K562 (cell line): ENCODE measurements around the gene KRTAP12-2. TPM values are rescaled to one million over a fixed set of nuclear protein-coding genes. Genes with fewer than 3 reads are reported as not detected.

Source experiments
- CHD7 ChIP-seq: fragments of 200-600 bp; sonication (generic); IDR thresholded peaks from one replicate; pipeline ENCODE4 v1.6.1; 2012; ENCODE audit warnings: mild to moderate bottlenecking, low read depth, low read length, inconsistent platforms
- HSF4 ChIP-seq: fragments of 250-450 bp; sonication (Bioruptor Pico); IDR thresholded peaks from 2 replicates; pipeline ENCODE4 v2.1.2; 2022; ENCODE audit warnings: mild to moderate bottlenecking, moderate library complexity, borderline replicate concordance
- NBN ChIP-seq: fragments of 450-650 bp; IDR thresholded peaks from 2 replicates; pipeline ENCODE4 v1.6.1; 2016; ENCODE audit warnings: low read depth, mild to moderate bottlenecking
- PTRF ChIP-seq: fragments of 450-650 bp; IDR thresholded peaks from 2 replicates; pipeline ENCODE4 v1.6.1; 2016; ENCODE audit warnings: mild to moderate bottlenecking, missing genetic modification characterization, missing compliant biosample characterization
- STAG1 ChIP-seq: sonication (generic); formaldehyde crosslinking; IDR thresholded peaks from 2 replicates; pipeline ENCODE4 v1.5.0; 2020; ENCODE audit warnings: missing genetic modification reagents, borderline replicate concordance
- ZNF512 ChIP-seq: IDR thresholded peaks from 2 replicates; pipeline ENCODE4 v1.6.1; 2016; ENCODE audit warnings: missing genetic modification characterization, missing compliant biosample characterization
- polyA plus RNA-seq, 8 experiments: library from polyadenylated mRNA; depleted of rRNA in 4 of 8; stranded (reverse) in 5 of 8; unstranded in 3 of 8; fragments of >200 nt; fragmentation: Nextera tagmentation in 2 of 8; fragmentation: Illumina TruSeq in 1 of 8; extraction: Ambion mirVana in 2 of 8; extraction: Trizol in 1 of 8; gene quantifications; 2 replicates each; pipeline versions ENCODE4 v1.2.1 to v1.2.3, GENCODE V29; 2011 to 2014; ENCODE audit warnings: inconsistent platforms in 1 of 8, missing spikeins in 1 of 8
- total RNA-seq, 7 experiments: library from RNA; depleted of rRNA in 6 of 7; stranded (reverse); fragments of >200 nt in 6 of 7; fragmentation: Illumina TruSeq in 2 of 7; extraction: Trizol in 2 of 7; gene quantifications; 2 replicates each; pipeline versions ENCODE4 v1.2.1 to v1.2.3, GENCODE V29; 2011 to 2021; ENCODE audit warnings: low replicate concordance in 1 of 7

Gene KRTAP12-2
- total and polyA plus RNA-seq, 9 of the 15 experiments (the other 6 are each of a cell fraction or from before 2014, with no cell fraction given) = not detected

DNA sequence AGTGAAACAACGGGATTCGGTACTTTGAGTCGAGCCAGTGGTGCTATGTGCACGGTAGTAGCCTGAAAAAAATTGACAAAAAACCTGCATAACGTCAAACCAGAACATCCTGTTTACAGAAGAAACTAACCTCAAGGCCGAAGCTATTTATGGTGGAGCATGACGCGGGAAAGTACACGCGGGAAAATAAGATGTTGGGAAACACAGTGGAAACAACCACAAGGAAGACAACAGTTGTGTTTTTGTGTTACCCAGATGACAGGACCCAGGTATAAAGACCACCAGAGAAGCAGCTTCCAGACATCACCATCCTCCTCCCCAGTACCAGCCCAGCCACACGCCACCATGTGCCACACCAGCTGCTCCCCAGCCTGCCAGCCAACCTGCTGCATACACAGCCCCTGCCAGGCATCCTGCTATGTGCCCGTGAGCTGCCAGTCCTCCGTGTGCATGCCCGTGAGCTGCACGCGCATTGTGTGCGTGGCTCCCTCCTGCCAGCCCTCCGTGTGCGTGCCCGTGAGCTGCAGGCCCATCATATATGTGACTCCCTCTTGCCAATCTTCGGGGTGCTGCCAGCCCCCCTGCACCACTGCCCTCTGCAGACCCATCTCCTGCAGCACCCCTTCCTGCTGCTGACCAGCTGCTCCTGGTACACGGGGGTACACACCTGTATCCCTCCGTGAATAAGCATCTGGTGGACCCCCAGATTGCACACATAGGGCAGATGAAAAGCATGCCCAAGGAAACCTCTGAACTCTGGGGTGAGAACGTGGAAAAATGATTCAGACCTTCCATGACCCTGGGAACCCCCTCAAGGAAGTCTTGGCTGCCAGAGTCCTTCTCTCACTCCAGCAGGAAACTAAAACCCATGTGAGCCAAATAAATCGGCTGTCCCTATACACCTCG, 8.8 kb downstream of the KRTAP12-2 start, which contains the start of gene KRTAP12-3 (continued):
- TF ChIP-seq STAG1 (CRISPR knock-in tag) = no peak
- no peak for TF ChIP-seq ZNF512 (tag)
- TF ChIP-seq NBN = no peak
- no peak for TF ChIP-seq HSF4
- no peak for TF ChIP-seq PTRF (tag)
- TF ChIP-seq CHD7 = no peak
